Measurements from ENCODE around the gene NCLN.

The NCLN gene

GRCh38 chr19:3254520-3254919, 68.8 kb downstream of the NCLN start:
- H3K4me1 ChIP-seq (ENCODE audit: control insufficient read depth, insufficient read depth, low read length), result no peaks in the 10 kb centered on the region
- DNase-seq (ENCODE audit: low read depth), result no peak
- peaks cover 12% of the 10 kb centered on the region for H3K9me3 ChIP-seq (ENCODE audit: control insufficient read depth, low read length)
- H3K36me3 ChIP-seq (ENCODE audit: control insufficient read depth, insufficient read depth, low read length, severe bottlenecking), result no peaks in the 10 kb centered on the region
- H3K9ac ChIP-seq (ENCODE audit: low read length), result no peak overlapping the region
- no peak overlapping the region for H3K4me3 ChIP-seq (ENCODE audit: low read length)
- peaks cover 37% of the 10 kb centered on the region for H3K27me3 ChIP-seq (replicated peaks; ENCODE audit: control insufficient read depth, insufficient read depth, low read length)

- Histone ChIP-seq H3K27me3 (replicated peaks; ENCODE audit: control insufficient read depth, insufficient read depth, low read length) (peaks cover 34% of the 10 kb centered on the region), H3K4me3 (ENCODE audit: low read length) (no peak overlapping the region), H3K4me1 (ENCODE audit: control insufficient read depth, insufficient read depth, low read length) (no peaks in the 10 kb centered on the region), H3K9me3 (ENCODE audit: control insufficient read depth, low read length) (peaks cover 12% of the 10 kb centered on the region), H3K36me3 (ENCODE audit: control insufficient read depth, insufficient read depth, low read length, severe bottlenecking) (no peaks in the 10 kb centered on the region), H3K9ac (ENCODE audit: low read length) (no peak overlapping the region)
- DNase-seq (ENCODE audit: low read depth), result no peak
Measured at GRCh38 chr19:3257071-3257470, 71.3 kb downstream of the NCLN start.
